Liver (tissue), 9 donors: ENCODE results near the gene RNU6-7. TPM values are rescaled to one million over a fixed set of nuclear protein-coding genes. Genes with fewer than 3 reads are reported as not detected.

Experiments
- DNase-seq: peaks from one replicate; pipeline ENCODE4 v3.0.0-alpha.2; 2017; ENCODE audit warnings: low spot score
- H3K27ac ChIP-seq, 2 donors: one replicate each; pipeline ENCODE4 v1.7.0; 2013; ENCODE audit warnings: inconsistent platforms in 2 of 2, low read length in 2 of 2, control low read depth in 1 of 2, low read depth in 1 of 2, mild to moderate bottlenecking in 1 of 2
- H3K27me3 ChIP-seq, 4 donors: one replicate each; pipeline versions ENCODE4 v1.6.1 to v1.7.0; 2013; ENCODE audit warnings: low read length in 3 of 4, inconsistent platforms in 1 of 4, mild to moderate bottlenecking in 1 of 4, moderate library complexity in 1 of 4; ENCODE audit not compliant: control insufficient read depth in 4 of 4, insufficient read depth in 4 of 4
- H3K36me3 ChIP-seq, 4 donors: one replicate each; pipeline versions ENCODE4 v1.6.1 to v1.7.0; 2013; ENCODE audit warnings: low read length in 3 of 4, mild to moderate bottlenecking in 3 of 4, low read depth in 1 of 4, moderate library complexity in 1 of 4; ENCODE audit not compliant: control insufficient read depth in 4 of 4, insufficient read depth in 3 of 4
- H3K4me1 ChIP-seq, 4 donors: one replicate each; pipeline versions ENCODE4 v1.6.1 to v1.7.0; 2013; ENCODE audit warnings: low read length in 3 of 4, mild to moderate bottlenecking in 3 of 4, moderate library complexity in 1 of 4; ENCODE audit not compliant: control insufficient read depth in 4 of 4, insufficient read depth in 4 of 4
- H3K4me3 ChIP-seq, 3 donors: one replicate each; pipeline versions ENCODE4 v1.6.1 to v1.7.0; 2013; ENCODE audit warnings: low read length in 3 of 3, control low read depth in 1 of 3, low read depth in 1 of 3, mild to moderate bottlenecking in 1 of 3
- H3K9ac ChIP-seq, 2 donors: one replicate each; pipeline ENCODE4 v1.7.0; 2013; ENCODE audit warnings: low read length in 2 of 2, mild to moderate bottlenecking in 2 of 2, moderate library complexity in 2 of 2, control low read depth in 1 of 2, low read depth in 1 of 2
- H3K9me3 ChIP-seq, 4 donors: one replicate each; pipeline versions ENCODE4 v1.6.1 to v1.7.0; 2013; ENCODE audit warnings: low read length in 3 of 4; ENCODE audit not compliant: control insufficient read depth in 4 of 4
- ATF3 ChIP-seq: IDR thresholded peaks from 2 replicates; pipeline ENCODE4 v1.6.1; 2016; ENCODE audit warnings: antibody characterized with exemption
- CTCF ChIP-seq: fragments of 150-350 bp; IDR thresholded peaks from 2 replicates; pipeline ENCODE4 v1.5.1; 2017; ENCODE audit warnings: improper control_type of control experiment, low read depth, low read length; ENCODE audit not compliant: missing input control
- EGR1 ChIP-seq, 2 donors: IDR thresholded peaks; 2 replicates each; pipeline ENCODE4 v1.6.1; 2016 to 2018; ENCODE audit warnings: antibody characterized with exemption in 2 of 2, low read depth in 2 of 2
- FOXA1 ChIP-seq: IDR thresholded peaks from 2 replicates; pipeline ENCODE4 v1.6.1; 2016; ENCODE audit warnings: antibody characterized with exemption
- FOXA2 ChIP-seq: IDR thresholded peaks from 2 replicates; pipeline ENCODE4 v1.6.1; 2016; ENCODE audit warnings: antibody characterized with exemption
- GABPA ChIP-seq, 2 donors: IDR thresholded peaks in 1 of 2; conservative IDR thresholded peaks in 1 of 2; 2 replicates each; pipeline ENCODE4 v1.6.1; 2016; ENCODE audit warnings: antibody characterized with exemption in 2 of 2, mild to moderate bottlenecking in 1 of 2, moderate library complexity in 1 of 2
- HNF4A ChIP-seq, 2 donors: conservative IDR thresholded peaks; 2 replicates each; pipeline ENCODE4 v1.6.1; 2016; ENCODE audit warnings: antibody characterized with exemption in 2 of 2, mild to moderate bottlenecking in 2 of 2
- HNF4G ChIP-seq: IDR thresholded peaks from 2 replicates; pipeline ENCODE4 v1.6.1; 2016; ENCODE audit warnings: antibody characterized with exemption
- JUND ChIP-seq, 2 donors: IDR thresholded peaks; 2 replicates each; pipeline ENCODE4 v1.6.1; 2016; ENCODE audit warnings: antibody characterized with exemption in 2 of 2
- MAX ChIP-seq: IDR thresholded peaks from 2 replicates; pipeline ENCODE4 v1.6.1; 2016; ENCODE audit warnings: antibody characterized with exemption
- NR2F2 ChIP-seq: IDR thresholded peaks from 2 replicates; pipeline ENCODE4 v1.6.1; 2016; ENCODE audit warnings: antibody characterized with exemption
- RAD21 ChIP-seq, 2 donors: IDR thresholded peaks; 2 replicates each; pipeline ENCODE4 v1.6.1; 2016; ENCODE audit warnings: antibody characterized with exemption in 2 of 2, mild to moderate bottlenecking in 2 of 2
- REST ChIP-seq: IDR thresholded peaks from 2 replicates; pipeline ENCODE4 v1.6.1; 2016; ENCODE audit warnings: antibody characterized with exemption, mild to moderate bottlenecking
- RXRA ChIP-seq, 2 donors: IDR thresholded peaks; 2 replicates each; pipeline ENCODE4 v1.6.1; 2017 to 2018; ENCODE audit warnings: antibody characterized with exemption in 2 of 2, mild to moderate bottlenecking in 1 of 2
- SP1 ChIP-seq: IDR thresholded peaks from 2 replicates; pipeline ENCODE4 v1.6.1; 2018; ENCODE audit warnings: antibody characterized with exemption, mild to moderate bottlenecking
- TAF1 ChIP-seq: conservative IDR thresholded peaks from 2 replicates; pipeline ENCODE4 v1.6.1; 2016; ENCODE audit warnings: antibody characterized with exemption, mild to moderate bottlenecking
- YY1 ChIP-seq: IDR thresholded peaks from 2 replicates; pipeline ENCODE4 v1.6.1; 2016; ENCODE audit warnings: antibody characterized with exemption, mild to moderate bottlenecking
- ZBTB33 ChIP-seq: IDR thresholded peaks from 2 replicates; pipeline ENCODE4 v1.6.1; 2016; ENCODE audit warnings: antibody characterized with exemption
- WGBS: extraction: QIAGEN DNeasy Blood & Tissue Kit; methylation state at CpG from one replicate; pipeline ENCODE4 v1.1.7; 2013; 5-methylcytosine and 5-hydroxymethylcytosine counted together
- polyA plus RNA-seq, 2 donors: library from polyadenylated mRNA; stranded (reverse) in 1 of 2; unstranded in 1 of 2; fragments of 200-250 nt in 1 of 2; fragments of >200 nt in 1 of 2; fragmentation: Nextera tagmentation in 1 of 2; extraction: Ambion mirVana in 1 of 2; gene quantifications; one replicate each; pipeline versions ENCODE4 v1.2.1 to v1.2.3, GENCODE V29; 2013 to 2015
- total RNA-seq, 2 donors: library from RNA; depleted of rRNA; stranded (reverse); fragments of >200 nt; gene quantifications; one replicate each; pipeline ENCODE4 v1.2.3, GENCODE V29; 2014
- donor health status: healthy.
- donor health status: healthy.
- donor health status: healthy.
- donor health status: healthy.
- donor health status: healthy.

The RNU6-7 gene
- total and polyA plus RNA-seq, 4 donors = not detected

- Histone ChIP-seq H3K9ac (no peak overlapping the region), H3K27me3 (no peaks in the 10 kb centered on the region), H3K36me3 (no peaks in the 10 kb centered on the region), H3K4me1 (no peaks in the 10 kb centered on the region), H3K9me3 (no peaks in the 10 kb centered on the region), H3K4me3 (no peak overlapping the region), H3K27ac (no peak overlapping the region)
- TF ChIP-seq MAX (no peak), REST (no peak), ZBTB33 (no peak), RXRA (IDR thresholded peaks at IDR 0.05) (no peak), NR2F2 (no peak), HNF4A (conservative IDR thresholded peaks at IDR 0.05) (no peak), SP1 (no peak), FOXA2 (no peak), JUND (IDR thresholded peaks at IDR 0.05) (no peak), FOXA1 (no peak), CTCF (no peak), GABPA (IDR thresholded peaks at IDR 0.05 in 1 of 2, conservative IDR thresholded peaks at IDR 0.05 in 1 of 2) (no peak), YY1 (no peak), RAD21 (IDR thresholded peaks at IDR 0.05) (no peak), ATF3 (no peak), HNF4G (no peak), TAF1 (no peak), EGR1 (IDR thresholded peaks at IDR 0.05; ENCODE audit: low read depth in 2 of 2) (no peak)
- 84% methylated on average over 3 of the region's 3 CpGs for WGBS
- DNase-seq = no peak
Measured at GRCh38 chr14:32169191-32169590, 32.7 kb upstream of the RNU6-7 start.
